Epidermal melanocyte (primary cell): ENCODE data around the gene SHLD2.
"Not testable (repeated sequence)": the region's sequence is repeated elsewhere in the genome, so short reads cannot be mapped to it uniquely, and the experiment has no call there.

ENCODE experiments used
- DNase-seq: peaks from one replicate; pipeline ENCODE4 v3.0.0; 2011; ENCODE audit warnings: low spot score; ENCODE audit not compliant: insufficient read length

SHLD2 gene

GRCh38 chr10:87094373-87095235 is at the start of gene SHLD2, which contains the start of gene GLUD1:
Gene SHLD2 (plus strand): TSS chr10:87095206. CDS start chr10:87151355, 56,149 bp downstream.
Gene GLUD1 (minus strand): TSS chr10:87094843. CDS start chr10:87094769, 74 bp downstream.
- DNase-seq, result peak; percentile 78

- no peak for DNase-seq
These were observed 49.5 kb upstream of the SHLD2 start for GRCh38 chr10:87045434-87045938.

GRCh38 chr10:87053111-87053510 is 41.9 kb upstream of the SHLD2 start:
- DNase-seq, result peak; percentile 23

GRCh38 chr10:87053577-87054181 is 41.3 kb upstream of the SHLD2 start:
- no peak for DNase-seq

- no peak for DNase-seq
These were observed 40.4 kb upstream of the SHLD2 start for GRCh38 chr10:87054373-87055295.

- no peak for DNase-seq
These were observed 36.8 kb upstream of the SHLD2 start for GRCh38 chr10:87058171-87058570.

GRCh38 chr10:87059401-87059800 is 35.6 kb upstream of the SHLD2 start:
- no peak for DNase-seq

- no peak for DNase-seq
These were observed 34.6 kb upstream of the SHLD2 start for GRCh38 chr10:87060280-87060928.

GRCh38 chr10:87064651-87065050 is 30.4 kb upstream of the SHLD2 start:
- no peak for DNase-seq

GRCh38 chr10:87066178-87066577 is 28.8 kb upstream of the SHLD2 start:
- no peak for DNase-seq

GRCh38 chr10:87066865-87067264 is 28.1 kb upstream of the SHLD2 start:
- DNase-seq, result no peak

GRCh38 chr10:87068281-87068680 is 26.7 kb upstream of the SHLD2 start:
- DNase-seq, result no peak

GRCh38 chr10:87072449-87072848 is 22.6 kb upstream of the SHLD2 start:
- no peak for DNase-seq

GRCh38 chr10:87076421-87076820 is 18.6 kb upstream of the SHLD2 start:
- not testable (repeated sequence) for DNase-seq

GRCh38 chr10:87079106-87079836 is 15.7 kb upstream of the SHLD2 start:
- no peak for DNase-seq

- DNase-seq, result not testable (repeated sequence)
These were observed 14.4 kb upstream of the SHLD2 start for GRCh38 chr10:87080621-87081020.

- not testable (repeated sequence) for DNase-seq
These were observed 13.4 kb upstream of the SHLD2 start for GRCh38 chr10:87081574-87081973.

GRCh38 chr10:87082219-87082618 is 12.8 kb upstream of the SHLD2 start:
- not testable (repeated sequence) for DNase-seq

GRCh38 chr10:87083576-87084290 is 11.3 kb upstream of the SHLD2 start:
- DNase-seq, result not testable (repeated sequence)
